ENCODE data around the gene RAI1.

Gene RAI1

DNA sequence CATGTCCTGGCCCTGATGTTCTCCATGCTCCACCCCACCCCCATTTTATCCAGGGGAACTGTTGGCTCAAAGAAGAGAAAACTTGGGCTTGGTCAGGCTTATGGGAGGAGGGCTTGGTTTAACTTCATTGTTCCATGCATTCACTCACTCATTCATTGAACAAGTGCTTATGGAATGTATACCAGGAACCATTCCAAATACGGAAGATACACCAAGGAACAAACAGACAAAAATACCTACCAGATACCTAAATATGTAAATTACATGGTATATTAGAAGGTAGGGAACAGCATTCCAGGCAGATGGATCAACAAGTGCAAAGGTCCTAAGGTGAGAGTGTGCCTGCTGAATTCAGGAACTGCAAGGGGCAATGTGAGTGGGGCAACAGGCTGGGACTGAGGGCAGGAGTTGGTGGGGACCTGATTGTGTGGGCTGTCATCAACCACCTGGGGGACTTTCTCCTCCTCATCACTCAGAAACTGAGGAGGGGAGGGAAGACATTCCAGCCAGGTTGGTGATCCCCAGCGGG lies 39.9 kb downstream of the RAI1 start:
- DNase-seq: no peak

DNA sequence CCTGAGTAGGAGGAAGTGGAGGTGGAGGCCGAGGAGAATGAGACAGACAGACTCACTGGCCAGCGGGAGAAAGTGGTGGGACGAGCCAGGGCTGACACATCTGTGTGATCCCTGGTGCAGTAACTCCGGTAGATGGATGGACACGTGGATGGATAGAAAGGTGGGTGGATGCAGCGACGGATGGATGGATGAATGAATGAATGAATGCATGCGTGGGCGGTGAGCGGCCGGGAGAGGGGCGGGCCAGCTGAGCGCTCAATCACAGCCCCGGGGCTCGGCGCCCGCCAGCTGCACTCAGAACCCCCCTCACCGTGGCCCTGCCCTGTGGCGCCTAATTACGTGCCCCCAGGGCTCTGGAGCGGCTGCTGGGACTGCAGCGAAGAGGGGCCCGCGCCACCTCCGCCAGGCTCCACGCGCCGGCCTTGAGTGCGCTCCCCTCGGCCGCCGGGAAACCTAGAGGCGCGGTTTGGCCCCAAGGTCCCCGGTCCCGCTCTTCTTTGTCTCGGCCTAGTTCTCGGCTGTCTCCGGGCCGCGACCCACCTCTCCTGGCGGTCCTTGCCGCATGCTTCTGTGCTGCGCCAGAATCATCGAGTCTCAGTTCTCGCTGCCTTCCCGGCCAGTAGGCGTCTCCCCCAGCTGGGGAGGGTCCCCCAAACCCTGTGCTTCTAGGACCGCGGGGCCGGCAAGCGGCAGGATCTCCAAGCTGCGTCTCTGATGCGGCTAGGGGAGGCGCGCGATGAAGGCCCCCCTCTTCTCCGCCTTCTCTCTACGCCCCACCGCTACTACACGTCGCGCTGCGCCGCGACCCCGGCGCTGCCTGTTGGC lies 41.0 kb downstream of the RAI1 start:
- no peak for DNase-seq

DNA sequence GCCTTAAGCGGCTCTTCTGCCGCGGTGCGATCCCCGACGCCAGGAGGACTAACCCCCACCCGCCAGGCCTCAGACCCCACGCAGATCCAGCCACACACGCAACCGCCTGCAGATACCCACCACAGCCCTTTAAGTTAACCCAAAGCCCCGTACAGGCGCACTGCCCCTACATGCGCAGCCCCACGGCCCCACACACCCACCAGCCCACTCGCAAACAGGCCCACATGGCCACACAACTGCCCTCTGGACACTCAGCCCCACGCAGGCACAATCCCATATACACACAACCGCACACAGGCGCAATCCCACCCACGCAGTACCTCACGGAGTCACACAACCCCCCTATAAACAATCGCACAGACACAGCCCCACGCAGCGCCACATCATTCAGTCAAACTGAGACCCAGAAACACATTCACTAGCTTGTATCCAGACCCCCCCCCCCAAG lies 41.7 kb downstream of the RAI1 start:
- no peak for DNase-seq

DNA sequence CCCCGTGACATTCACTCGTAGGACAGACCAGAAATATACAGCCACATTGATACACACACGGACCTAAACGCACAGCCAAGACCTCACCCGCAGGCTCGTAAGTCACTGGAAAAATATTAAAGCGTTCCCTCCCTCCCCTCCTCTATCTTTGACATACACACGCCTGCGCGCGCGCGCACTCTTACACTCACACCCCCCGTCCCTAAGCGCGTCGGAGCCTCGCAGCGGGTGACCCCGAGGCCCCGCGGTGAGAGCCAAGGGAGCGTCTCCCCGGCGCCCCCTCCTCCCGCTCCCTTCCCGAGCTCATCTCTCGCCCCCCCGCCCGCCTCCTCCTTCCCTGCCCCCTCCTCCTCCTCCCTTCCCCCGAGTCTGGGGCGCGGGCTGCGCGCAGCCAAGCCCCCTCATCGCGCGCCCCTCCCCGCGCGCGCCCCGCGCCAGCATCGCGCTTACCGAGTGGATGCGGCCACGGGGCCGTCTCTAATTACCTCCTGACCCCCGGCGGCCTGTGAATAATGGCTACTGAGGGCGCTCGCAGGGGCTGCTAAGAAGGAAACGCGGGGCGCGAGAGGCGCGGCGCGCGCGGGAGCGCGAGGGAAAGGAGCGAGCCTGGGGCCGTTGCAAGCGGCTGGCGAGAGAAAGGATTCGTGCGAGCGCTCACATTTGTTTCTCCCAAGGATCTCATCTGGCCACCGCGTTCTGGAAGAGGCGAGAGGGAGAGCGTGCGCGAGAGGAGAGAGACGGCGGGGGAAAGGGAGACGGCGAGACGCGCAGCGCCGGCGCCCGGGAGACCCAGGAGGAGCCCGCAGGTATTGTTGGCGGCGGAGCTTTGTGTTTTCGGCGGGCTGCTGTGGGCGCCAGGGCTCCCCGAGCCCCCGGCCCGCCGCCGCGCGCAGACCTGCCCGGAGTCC lies 42.4 kb downstream of the RAI1 start:
- peak in 1 of 2 donors; percentile 16 for DNase-seq

DNA sequence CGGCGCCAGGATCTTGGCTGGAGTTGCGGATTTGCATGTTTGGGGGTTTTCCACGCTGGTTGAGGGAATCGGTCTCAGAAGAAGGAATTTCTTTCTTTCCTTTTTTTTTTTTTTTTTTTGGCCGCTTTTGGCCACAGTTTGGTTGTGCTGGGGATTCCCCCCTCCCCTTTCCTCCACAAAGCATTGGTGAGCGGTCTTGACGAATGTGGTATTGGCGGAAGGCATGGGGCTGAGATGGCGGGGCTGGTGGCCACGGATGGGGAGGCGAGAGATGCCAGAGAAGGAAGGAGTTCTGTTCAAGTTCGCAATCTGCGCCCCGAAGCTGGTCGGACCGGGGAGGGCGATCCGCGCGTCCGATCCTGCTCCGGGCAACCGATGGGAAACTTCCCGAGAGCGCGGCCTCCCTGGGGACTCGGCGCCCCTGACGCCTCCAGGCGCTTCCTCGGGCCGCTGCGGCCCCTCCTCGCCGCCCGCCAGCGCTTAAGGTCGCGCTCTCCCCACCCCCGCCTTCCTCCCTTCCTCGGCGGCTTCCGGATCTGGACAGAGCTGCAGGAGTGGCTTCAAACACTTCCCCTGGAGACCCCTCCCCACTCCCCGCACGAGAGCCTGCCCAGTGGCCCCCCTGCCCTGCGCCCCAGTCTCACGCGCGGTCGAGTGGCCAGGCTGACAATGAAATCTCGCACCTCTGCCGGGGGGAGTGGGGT lies 43.2 kb downstream of the RAI1 start:
- no peak for DNase-seq

DNA sequence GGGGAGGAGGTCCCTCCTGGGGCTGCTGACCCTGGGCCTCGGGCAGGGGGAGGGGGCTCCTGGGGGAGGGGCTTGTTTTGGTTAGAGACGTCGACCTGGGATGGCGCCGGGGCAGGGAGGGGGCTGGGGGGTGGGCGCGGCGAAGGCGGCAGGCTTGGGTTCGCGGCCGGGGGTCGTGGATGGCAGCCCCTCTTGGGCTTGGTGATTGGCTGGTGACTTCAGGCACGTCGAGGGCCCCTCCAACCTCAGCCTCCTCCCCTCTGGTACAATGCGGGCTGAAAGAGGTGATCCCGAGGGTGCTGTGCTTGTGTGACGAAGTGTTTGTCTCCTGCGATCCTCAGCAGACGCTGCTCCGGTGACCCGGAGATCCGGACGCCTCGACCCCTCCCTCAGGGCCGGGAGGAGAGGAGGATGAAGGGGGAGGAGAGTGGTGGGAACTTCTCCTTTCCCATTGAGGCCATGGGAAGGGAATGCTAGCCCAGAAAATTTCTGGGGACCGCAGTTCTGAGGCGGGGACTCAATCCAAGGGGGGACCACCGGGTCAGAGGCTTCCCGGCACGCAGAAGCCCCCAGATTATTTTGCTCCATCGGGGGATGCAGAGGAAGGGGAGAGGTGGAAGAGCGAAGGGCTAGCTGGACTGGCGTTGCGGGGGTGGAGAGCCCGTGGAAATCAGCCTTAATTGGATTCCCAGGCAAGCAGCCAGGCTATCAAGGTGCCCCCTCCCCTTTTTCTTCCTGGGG lies 43.9 kb downstream of the RAI1 start:
- no peak for DNase-seq

DNA sequence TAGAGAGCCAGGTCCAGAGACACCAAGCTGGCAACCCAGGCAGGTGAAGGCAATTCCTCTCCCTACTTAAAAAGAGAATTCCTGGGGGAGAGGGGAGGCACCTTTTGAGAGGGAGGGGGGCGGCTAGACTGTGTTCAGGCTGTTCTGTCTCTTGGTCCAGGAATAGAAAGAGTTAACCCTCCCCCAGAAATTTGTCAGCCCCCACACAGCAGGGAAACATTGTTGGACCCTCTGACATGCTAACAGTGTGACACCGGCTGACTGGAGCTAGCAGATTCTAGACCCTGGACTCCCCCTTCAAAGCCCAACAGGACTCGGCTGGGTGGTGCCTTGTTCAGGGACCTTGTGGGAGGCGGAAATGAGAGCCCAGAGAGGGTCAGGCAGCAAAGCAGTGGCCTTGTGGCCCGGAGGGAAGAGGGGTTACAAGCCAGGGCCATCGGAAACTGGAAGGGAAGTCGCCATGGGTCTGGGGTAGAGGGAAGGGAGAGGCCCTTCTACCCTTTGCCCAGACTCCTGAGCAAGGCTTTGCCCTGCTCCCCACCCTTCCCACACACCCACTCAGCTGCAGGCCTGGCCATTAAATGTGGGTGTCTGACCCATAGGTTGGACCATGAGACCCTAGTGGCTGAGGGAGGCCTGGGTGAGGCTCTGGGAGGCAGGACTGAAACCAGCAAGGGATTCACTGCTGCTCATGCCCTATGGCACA lies 44.6 kb downstream of the RAI1 start:
- DNase-seq: no peak

DNA sequence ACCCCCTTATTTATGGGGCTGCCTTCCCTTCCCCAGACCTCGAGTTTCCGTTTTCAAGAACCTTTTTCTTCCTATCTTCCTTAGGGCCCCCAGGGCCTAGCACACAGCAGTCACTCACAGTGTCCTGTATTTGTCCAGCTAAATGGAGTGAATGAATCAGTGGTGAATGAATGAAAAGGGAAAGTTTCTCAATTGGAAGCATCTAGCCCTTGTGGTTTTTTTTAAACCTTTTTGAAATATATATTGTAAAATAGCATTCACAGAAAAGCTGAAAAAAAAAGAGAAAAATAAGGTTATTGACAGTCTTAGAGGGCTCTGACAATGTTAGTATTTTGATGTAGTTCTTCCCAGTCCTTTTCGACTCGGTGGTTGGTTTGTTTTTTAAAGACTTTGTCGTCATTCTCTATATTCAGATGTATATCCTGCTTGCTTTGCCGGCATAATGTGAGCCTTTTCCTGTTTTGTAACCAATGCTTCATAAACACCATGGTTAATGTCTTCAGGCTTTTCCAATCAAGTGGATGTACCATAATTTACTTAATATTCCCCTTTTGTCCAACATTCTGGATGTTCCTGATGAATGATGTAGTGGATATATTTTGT lies 45.3 kb downstream of the RAI1 start:
- no peak for DNase-seq

DNA sequence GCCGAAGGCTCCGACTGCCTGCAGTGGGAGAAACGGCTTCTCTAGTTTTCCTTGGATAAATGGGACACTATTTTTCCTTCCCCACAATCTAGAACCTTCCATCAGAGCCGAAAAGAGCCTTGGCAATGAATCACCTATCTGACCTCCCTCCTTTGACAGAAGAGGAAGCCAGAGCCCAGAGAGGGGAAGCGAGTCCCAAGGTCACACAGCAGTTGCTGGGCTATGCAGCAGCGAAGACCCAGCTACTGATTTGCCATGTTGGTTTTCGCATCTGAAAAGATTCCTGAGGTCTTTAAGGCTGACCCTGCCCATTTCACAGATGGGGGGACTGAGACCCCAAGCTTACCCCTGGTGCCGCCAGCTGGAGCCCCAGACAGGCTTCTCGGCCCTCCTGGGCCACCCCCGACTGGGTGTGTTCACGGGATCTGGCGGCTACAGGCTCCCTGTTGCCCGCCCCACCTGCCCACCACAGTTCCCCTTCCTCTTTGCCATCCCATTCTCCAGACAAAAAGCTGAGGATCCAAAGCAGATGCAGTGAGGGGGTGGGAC lies 45.9 kb downstream of the RAI1 start:
- no peak for DNase-seq

DNA sequence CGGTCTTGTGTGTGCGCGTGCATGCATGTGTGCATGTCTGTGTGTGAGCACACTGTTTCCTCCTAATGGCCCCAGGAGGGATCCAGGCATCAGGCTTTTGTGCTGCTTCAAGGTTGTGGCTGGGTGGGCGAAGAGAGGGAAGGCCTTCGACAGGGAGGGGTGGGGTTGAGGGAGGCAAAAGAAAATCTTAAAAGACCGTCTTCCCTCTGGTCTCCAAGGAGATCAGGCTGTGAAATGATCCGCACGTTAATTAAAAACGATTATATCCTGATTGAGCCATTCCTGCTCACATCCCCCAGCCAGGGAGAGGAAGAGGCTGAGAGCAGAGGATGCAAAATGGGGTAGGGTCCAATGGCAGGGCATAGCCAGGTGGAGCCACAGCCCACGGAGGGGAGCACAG lies 46.9 kb downstream of the RAI1 start:
- no peak for DNase-seq

DNA sequence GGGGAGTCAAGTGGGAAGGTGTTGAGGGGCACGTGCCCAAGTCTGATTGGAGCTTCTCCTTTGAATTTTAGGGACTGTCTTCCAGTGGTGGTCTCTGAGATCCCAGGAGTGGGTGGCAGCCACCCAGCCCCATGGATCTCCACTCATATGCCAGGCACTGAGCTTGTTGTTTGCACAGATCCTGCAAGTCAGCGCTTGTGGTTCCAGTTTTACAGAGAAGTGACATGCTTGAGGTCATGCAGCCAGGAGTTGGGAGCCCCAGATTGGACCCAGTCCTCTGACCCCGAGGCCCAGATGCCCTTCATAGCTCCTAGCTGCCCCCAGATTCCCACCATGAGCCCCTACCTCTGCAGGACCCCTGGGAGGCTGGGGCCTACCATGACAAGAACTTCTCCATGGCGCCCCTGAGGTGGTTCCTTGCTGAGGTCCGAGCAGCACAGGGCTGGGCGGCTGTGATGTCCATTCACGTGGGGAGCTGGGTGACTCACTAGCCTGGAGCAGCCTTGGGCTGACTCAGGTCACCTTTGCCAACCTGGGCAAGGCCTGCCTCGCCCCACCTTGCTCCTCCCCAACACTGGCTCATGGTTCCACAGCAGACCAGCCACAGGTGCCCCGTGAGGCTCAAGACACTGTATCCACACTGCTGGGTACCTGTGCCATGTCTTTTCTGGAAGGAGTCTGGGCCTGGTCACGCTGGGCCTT lies 47.4 kb downstream of the RAI1 start:
- DNase-seq: no peak

DNA sequence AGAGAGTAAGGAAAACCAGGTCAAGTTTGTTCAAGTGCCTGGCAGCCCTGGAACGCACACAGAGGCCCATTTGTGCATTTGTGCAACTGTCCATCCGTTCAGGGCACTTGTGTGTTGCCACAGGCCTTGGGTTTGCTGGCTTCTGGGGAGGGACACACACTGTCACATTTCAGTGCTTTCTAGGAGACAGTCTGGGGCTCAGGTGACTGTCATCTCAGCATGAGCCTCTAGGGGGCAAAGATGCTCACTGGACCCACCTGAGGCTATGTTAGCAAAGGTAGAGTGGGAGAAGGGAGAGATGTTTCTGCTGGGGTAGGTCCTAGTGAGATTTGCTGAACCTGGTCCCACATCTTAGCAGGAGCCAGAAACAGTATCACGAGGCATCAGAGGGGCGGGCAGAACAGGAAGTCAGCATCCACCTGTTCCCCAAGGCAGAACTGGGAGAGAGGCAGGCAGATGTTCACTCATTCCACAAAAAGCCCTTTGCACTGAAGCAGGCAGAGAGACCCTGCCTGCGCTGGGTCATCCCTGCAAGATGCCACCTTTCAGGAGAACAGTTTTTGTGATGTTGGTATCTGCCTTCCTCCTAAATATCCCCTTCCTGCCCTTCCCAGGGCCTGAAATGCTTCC lies 48.5 kb downstream of the RAI1 start:
- no peak for DNase-seq

DNA sequence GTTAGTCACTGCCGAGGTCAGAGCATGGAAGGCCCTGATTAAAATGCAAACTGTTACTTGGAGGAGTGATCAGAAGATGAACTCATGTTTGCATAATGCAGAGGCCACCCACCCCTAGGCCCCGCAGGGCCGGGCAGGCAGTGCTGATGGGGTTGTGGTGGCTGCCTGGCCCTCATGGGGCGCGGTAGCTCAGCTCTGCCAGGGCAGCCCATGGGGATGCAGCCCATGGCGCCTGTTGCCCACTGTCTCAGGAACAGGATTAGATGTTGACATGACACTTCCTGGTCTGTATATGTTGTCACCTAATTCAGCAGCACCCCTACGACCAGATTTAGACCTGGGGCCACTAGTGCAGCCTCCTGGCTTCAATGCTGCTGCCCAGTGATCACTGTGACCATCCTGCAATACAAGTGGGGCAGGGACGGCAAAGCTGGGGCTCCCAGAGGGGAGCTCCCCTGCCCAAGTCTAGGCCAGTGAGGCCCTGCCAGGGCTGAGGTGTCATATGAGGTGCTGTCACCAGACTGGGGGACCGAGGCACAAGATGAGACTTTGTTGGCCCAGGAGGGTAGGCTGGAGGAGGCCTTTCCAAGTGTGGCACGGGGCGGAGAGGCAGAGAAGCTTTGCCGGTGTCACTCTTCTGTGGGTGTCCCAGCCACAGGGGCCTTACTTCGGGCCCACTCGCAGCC lies 49.1 kb downstream of the RAI1 start:
- no peak for DNase-seq

DNA sequence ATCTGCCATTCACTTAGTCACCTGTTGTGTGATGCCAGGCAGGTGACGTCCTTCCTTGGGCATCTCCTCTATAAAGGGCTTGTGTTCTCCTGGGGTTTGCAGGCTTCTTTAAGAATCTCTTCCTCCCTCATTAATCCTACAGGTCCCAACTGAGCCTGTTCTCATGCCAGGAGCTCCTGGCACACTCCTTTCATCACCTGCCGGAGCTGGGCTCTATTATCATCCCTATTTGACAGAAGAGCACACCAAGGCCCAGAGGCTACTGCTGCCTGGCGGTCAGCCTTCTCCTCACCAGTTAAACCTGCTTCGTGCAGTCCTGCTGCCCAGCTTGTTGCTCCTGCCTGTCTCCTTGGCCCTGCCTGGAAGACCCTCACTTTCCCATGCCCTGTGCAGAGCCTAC lies 51.2 kb downstream of the RAI1 start:
- no peak for DNase-seq

DNA sequence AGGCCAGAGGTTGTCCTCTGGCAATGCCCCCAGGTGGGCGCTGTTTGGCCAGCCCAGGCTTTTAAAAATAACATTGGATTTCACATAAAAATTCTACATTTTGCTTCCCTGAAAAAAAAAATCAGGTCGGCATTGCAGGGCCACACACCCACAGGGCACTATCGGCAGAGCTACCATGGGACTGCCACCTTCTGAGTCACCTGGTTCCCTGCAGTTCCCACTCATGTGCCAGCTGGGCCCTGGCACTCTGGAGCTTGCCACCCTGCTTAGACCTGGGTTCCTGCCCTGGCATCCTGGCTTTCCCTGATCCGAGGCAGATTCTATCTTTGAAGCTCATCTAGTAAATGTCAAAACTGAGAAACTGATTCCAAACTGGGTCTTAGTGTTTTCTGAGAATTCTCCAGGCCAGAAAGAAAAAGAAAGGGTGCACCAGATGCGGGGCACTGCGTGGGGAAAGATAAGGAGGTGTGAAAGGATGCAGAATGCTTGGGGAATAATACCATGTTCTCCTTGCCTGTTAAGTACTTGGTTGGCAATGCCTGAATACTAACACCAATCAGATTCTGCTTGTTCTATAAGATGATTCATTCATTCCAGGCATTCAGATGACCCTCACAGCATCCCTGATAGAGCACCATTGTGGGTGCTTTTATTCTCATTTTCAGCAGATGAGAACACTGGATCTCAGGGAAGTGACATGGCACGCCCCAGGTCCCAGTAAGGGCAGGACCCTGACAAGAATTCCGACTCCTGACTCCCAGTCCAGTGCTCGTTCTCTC lies 51.8 kb downstream of the RAI1 start:
- DNase-seq: no peak

DNA sequence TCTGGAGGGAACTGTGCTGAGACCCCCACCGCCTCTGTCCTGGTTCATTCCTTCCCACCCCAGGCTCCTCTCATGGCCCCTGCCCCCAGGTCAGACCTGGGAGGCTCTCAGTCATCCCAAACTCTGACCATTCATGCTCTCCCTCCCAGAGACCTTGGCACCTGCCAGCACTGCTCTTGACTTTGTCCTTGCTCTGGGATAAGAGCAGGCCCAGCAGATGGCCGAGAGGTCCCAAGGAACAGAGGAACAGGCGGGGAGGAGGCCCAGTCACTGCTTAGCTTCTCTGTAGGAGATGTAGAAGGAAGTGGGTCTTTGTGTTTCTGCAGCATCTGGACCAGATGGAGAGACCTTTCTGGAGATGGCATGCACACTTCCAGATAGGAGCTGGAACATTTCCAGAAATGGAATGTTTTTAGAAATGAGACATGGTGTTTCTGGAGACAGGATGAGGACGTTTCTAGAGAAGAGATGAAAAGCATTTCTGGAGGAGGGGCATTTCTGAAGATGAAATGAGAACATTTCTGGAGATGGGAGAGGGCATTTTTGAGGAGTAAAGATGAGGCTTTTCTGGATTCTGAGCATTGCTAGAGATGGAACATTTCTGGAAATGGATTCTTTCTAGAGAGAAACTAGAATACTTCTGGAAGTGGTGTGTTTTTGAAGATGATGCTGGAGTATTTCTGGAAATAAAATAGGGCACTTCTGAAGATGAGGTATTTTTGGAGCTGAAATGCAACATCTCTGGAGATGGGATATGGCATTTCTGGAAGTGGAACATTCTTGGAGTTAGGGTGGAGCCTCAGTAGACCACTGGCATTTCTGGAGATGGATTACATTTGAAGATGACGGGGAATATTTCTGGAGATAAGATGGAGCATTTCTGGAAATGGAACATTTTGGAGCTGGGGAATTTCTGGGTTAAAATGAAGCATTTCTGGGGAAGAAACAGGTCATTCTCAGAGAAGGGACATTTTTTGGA lies 55.2 kb downstream of the RAI1 start:
- no peak for DNase-seq
